CD4-positive, alpha-beta T cell treated with Interleukin-10 for 1 hour (primary cell): Measurements from ENCODE around the gene SKA2.
"Not testable (repeated sequence)": the region's sequence is repeated elsewhere in the genome, so short reads cannot be mapped to it uniquely, and the experiment has no call there.

Experiments
- DNase-seq: peaks from one replicate; pipeline ENCODE4 v3.0.0-alpha.2; 2020

Gene SKA2

GRCh38 chr17:59094861-59095530 is 60.0 kb downstream of the SKA2 start:
- DNase-seq = no peak

GRCh38 chr17:59093702-59094231 is 61.2 kb downstream of the SKA2 start:
- DNase-seq = no peak

GRCh38 chr17:59093145-59093701 is 61.8 kb downstream of the SKA2 start:
- no peak for DNase-seq

- not testable (repeated sequence) for DNase-seq
These were observed 64.4 kb downstream of the SKA2 start for GRCh38 chr17:59090593-59090992.

GRCh38 chr17:59084154-59084553 is 70.8 kb downstream of the SKA2 start:
- DNase-seq = no peak

- no peak for DNase-seq
These were observed 80.5 kb downstream of the SKA2 start for GRCh38 chr17:59074494-59074893.

GRCh38 chr17:59073972-59074371 is 81.0 kb downstream of the SKA2 start:
- no peak for DNase-seq

GRCh38 chr17:59069856-59070255 is 85.1 kb downstream of the SKA2 start:
- no peak for DNase-seq

- DNase-seq = no peak
These were observed 87.2 kb downstream of the SKA2 start for GRCh38 chr17:59067756-59068155.

GRCh38 chr17:59067340-59067739 is 87.6 kb downstream of the SKA2 start:
- DNase-seq = no peak

- DNase-seq = no peak
These were observed 92.5 kb downstream of the SKA2 start for GRCh38 chr17:59062509-59062908.
